Renal cortex interstitium (tissue), 11 donors: ENCODE measurements around the gene GCNT4. TPM values are rescaled to one million over a fixed set of nuclear protein-coding genes. Genes with fewer than 3 reads are reported as not detected.

ENCODE experiments used
- DNase-seq, 11 donors: peaks; one replicate each; pipeline ENCODE4 v3.0.0-alpha.2; 2013; ENCODE audit warnings: low read depth in 9 of 11, low spot score in 4 of 11; ENCODE audit errors: extremely low read depth in 1 of 11
- polyA plus RNA-seq, 3 donors: library from polyadenylated mRNA; unstranded; fragments of 120-200 nt; gene quantifications; one replicate each; pipeline ENCODE4 v1.2.1, GENCODE V29; 2013; ENCODE audit not compliant: insufficient read length in 3 of 3

Gene GCNT4
- polyA plus RNA-seq, 3 donors: 10.8 to 15.6 (median 12.6) TPM

- DNase-seq: no peak
These were observed 5.2 kb upstream of the GCNT4 start for GRCh38 chr5:75057561-75057960.

GRCh38 chr5:75055727-75056144 lies 3.4 kb upstream of the GCNT4 start:
- no peak for DNase-seq

GRCh38 chr5:75054134-75054930 lies 2.0 kb upstream of the GCNT4 start:
- peak in 3 of 11 donors; percentile 35 to 44 (median 37) for DNase-seq

GRCh38 chr5:75053304-75054133 lies 1.2 kb upstream of the GCNT4 start:
- peak in 7 of 11 donors; percentile 49 to 70 (median 62) for DNase-seq

- no peak for DNase-seq
These were observed 621 bp upstream of the GCNT4 start for GRCh38 chr5:75053054-75053303.

- DNase-seq: no peak
These were observed 1.1 kb downstream of the GCNT4 start for GRCh38 chr5:75051217-75051751.

GRCh38 chr5:75050415-75050814 lies 1.9 kb downstream of the GCNT4 start:
- DNase-seq: peak in 1 of 11 donors; percentile 15

- DNase-seq: peak in 1 of 11 donors; percentile 33
These were observed 2.7 kb downstream of the GCNT4 start for GRCh38 chr5:75049456-75050351.

- DNase-seq: no peak
These were observed 3.9 kb downstream of the GCNT4 start for GRCh38 chr5:75048457-75048953.

GRCh38 chr5:75047356-75047755 lies 5.0 kb downstream of the GCNT4 start:
- DNase-seq: no peak

- no peak for DNase-seq
These were observed 5.8 kb downstream of the GCNT4 start for GRCh38 chr5:75046366-75047142.

- DNase-seq: no peak
These were observed 7.3 kb downstream of the GCNT4 start for GRCh38 chr5:75045071-75045470.

- DNase-seq: no peak
These were observed 8.0 kb downstream of the GCNT4 start for GRCh38 chr5:75044406-75044805.

GRCh38 chr5:75043633-75044264 lies 8.6 kb downstream of the GCNT4 start:
- no peak for DNase-seq

GRCh38 chr5:75042522-75042921 lies 9.8 kb downstream of the GCNT4 start:
- no peak for DNase-seq

GRCh38 chr5:75040973-75041372 lies 11.4 kb downstream of the GCNT4 start:
- no peak for DNase-seq

- DNase-seq: peak in 1 of 11 donors; percentile 12
These were observed 15.3 kb downstream of the GCNT4 start for GRCh38 chr5:75037106-75037505.
